Fibroblast of pulmonary artery (primary cell): ENCODE measurements around the gene MYPOP.

Source experiments
- DNase-seq: peaks from one replicate; pipeline ENCODE4 v3.0.0-alpha.2; 2010; ENCODE audit warnings: low read depth
- H3K4me3 ChIP-seq: replicated peaks from 2 replicates; pipeline ENCODE4 v1.5.1; 2011; ENCODE audit warnings: low read depth, mild to moderate bottlenecking, control low read depth, low read length, moderate library complexity
- CTCF ChIP-seq: IDR thresholded peaks from 2 replicates; pipeline ENCODE4 v1.5.1; 2011; ENCODE audit warnings: mild to moderate bottlenecking, control low read depth, low read length, inconsistent platforms; ENCODE audit errors: missing control alignments

MYPOP gene

GRCh38 chr19:45922281-45922680 is 19.9 kb upstream of the MYPOP start:
- no peak overlapping the region for H3K4me3 ChIP-seq
- peak; percentile 27 for TF ChIP-seq CTCF
- peak; percentile 20 for DNase-seq

- no peak for TF ChIP-seq CTCF
- no peak for DNase-seq
- no peak overlapping the region for H3K4me3 ChIP-seq
Measured at GRCh38 chr19:45920458-45920857, 18.0 kb upstream of the MYPOP start.

GRCh38 chr19:45919678-45920077 is 17.3 kb upstream of the MYPOP start:
- no peak for TF ChIP-seq CTCF
- no peak for DNase-seq
- H3K4me3 ChIP-seq = no peak overlapping the region

GRCh38 chr19:45918721-45919120 is 16.3 kb upstream of the MYPOP start:
- no peak for DNase-seq
- H3K4me3 ChIP-seq = no peak overlapping the region
- no peak for TF ChIP-seq CTCF

GRCh38 chr19:45917421-45918091 is 15.1 kb upstream of the MYPOP start:
- DNase-seq = no peak
- no peak for TF ChIP-seq CTCF
- H3K4me3 ChIP-seq = no peak overlapping the region

- peak; percentile 33 for DNase-seq
- no peak within 1 kb of the TSS for H3K4me3 ChIP-seq
- TF ChIP-seq CTCF = peak; percentile 20
Measured at GRCh38 chr19:45913874-45914830, 11.7 kb upstream of the MYPOP start, which contains the start of gene NANOS2. TSS of gene NANOS2 (minus strand) at chr19:45914778. CDS start at chr19:45914693, 85 bp downstream.
